HL-60 (cell line): ENCODE data around the gene MLXIPL.

Experiments used
- DNase-seq, 2 experiments: peaks; one replicate each; pipeline ENCODE4 v3.0.0-alpha.2; 2010 to 2020; ENCODE audit warnings: low read depth in 1 of 2, low spot score in 1 of 2
- H3K27ac ChIP-seq: fragments of 250-450 bp; sonication (Bioruptor Pico); replicated peaks from 2 replicates; pipeline ENCODE4 v1.5.1; 2020; ENCODE audit warnings: mild to moderate bottlenecking, moderate library complexity
- H3K27me3 ChIP-seq: fragments of 250-450 bp; sonication (Bioruptor Pico); 2 replicates; pipeline ENCODE4 v1.5.1; 2021; ENCODE audit warnings: mild to moderate bottlenecking, moderate library complexity; ENCODE audit not compliant: insufficient read depth, poor library complexity, severe bottlenecking
- H3K4me3 ChIP-seq: replicated peaks from 2 replicates; pipeline ENCODE4 v1.5.1; 2011; ENCODE audit warnings: mild to moderate bottlenecking, control low read depth, low read length; ENCODE audit not compliant: insufficient read depth
- GABPA ChIP-seq: IDR thresholded peaks from 2 replicates; pipeline ENCODE4 v1.6.1; 2012; ENCODE audit warnings: low read depth
- POLR2AphosphoS5 ChIP-seq: IDR thresholded peaks from 2 replicates; pipeline ENCODE4 v1.6.1; 2012; ENCODE audit warnings: low read depth
- SPI1 ChIP-seq: IDR thresholded peaks from 2 replicates; pipeline ENCODE4 v1.6.1; 2012; ENCODE audit warnings: low read depth, mild to moderate bottlenecking, borderline replicate concordance
- TF ChIP-seq, protein P1 (sequence below): IDR thresholded peaks from 2 replicates; pipeline ENCODE4 v1.6.1; 2012; ENCODE audit warnings: low read depth; ENCODE audit not compliant: insufficient replicate concordance
- TF ChIP-seq, protein P2 (sequence below): IDR thresholded peaks from one replicate; pipeline ENCODE4 v1.5.1; 2011; ENCODE audit warnings: low read length, control low read depth, inconsistent platforms; ENCODE audit not compliant: insufficient read depth

The MLXIPL gene

GRCh38 chr7:73572767-73573186, 51.5 kb downstream of the MLXIPL start:
- H3K27me3 ChIP-seq = no peaks in the 10 kb centered on the region
- TF ChIP-seq, protein P1, sequence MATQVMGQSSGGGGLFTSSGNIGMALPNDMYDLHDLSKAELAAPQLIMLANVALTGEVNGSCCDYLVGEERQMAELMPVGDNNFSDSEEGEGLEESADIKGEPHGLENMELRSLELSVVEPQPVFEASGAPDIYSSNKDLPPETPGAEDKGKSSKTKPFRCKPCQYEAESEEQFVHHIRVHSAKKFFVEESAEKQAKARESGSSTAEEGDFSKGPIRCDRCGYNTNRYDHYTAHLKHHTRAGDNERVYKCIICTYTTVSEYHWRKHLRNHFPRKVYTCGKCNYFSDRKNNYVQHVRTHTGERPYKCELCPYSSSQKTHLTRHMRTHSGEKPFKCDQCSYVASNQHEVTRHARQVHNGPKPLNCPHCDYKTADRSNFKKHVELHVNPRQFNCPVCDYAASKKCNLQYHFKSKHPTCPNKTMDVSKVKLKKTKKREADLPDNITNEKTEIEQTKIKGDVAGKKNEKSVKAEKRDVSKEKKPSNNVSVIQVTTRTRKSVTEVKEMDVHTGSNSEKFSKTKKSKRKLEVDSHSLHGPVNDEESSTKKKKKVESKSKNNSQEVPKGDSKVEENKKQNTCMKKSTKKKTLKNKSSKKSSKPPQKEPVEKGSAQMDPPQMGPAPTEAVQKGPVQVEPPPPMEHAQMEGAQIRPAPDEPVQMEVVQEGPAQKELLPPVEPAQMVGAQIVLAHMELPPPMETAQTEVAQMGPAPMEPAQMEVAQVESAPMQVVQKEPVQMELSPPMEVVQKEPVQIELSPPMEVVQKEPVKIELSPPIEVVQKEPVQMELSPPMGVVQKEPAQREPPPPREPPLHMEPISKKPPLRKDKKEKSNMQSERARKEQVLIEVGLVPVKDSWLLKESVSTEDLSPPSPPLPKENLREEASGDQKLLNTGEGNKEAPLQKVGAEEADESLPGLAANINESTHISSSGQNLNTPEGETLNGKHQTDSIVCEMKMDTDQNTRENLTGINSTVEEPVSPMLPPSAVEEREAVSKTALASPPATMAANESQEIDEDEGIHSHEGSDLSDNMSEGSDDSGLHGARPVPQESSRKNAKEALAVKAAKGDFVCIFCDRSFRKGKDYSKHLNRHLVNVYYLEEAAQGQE = no peak
- TF ChIP-seq GABPA (no peak), POLR2AphosphoS5 (no peak), SPI1 (no peak)
- TF ChIP-seq, protein P2, sequence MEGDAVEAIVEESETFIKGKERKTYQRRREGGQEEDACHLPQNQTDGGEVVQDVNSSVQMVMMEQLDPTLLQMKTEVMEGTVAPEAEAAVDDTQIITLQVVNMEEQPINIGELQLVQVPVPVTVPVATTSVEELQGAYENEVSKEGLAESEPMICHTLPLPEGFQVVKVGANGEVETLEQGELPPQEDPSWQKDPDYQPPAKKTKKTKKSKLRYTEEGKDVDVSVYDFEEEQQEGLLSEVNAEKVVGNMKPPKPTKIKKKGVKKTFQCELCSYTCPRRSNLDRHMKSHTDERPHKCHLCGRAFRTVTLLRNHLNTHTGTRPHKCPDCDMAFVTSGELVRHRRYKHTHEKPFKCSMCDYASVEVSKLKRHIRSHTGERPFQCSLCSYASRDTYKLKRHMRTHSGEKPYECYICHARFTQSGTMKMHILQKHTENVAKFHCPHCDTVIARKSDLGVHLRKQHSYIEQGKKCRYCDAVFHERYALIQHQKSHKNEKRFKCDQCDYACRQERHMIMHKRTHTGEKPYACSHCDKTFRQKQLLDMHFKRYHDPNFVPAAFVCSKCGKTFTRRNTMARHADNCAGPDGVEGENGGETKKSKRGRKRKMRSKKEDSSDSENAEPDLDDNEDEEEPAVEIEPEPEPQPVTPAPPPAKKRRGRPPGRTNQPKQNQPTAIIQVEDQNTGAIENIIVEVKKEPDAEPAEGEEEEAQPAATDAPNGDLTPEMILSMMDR = no peak
- no peak overlapping the region for H3K4me3 ChIP-seq
- no peak overlapping the region for H3K27ac ChIP-seq
- DNase-seq = no peak

DNA sequence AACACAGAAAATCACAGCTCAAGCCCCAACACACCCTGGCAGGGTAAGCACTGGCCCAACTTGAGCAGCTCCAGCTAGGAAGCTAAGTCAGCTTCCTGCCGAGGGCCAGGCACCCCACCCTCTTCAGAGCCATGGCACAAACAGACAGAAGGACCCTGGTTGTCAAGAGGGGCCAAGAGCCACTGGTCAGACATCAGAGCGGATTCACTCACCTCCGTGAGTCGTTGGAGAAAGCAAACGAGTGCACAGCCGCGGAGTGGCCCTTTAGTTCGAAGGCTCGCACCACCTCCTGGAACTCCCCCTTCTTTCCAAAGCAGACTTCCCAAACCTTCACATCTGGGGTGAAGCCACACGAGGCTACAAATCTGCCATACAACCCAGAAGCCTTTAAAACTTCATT, 53.3 kb downstream of the MLXIPL start:
- Histone ChIP-seq H3K27me3 (no peaks in the 10 kb centered on the region), H3K27ac (no peak overlapping the region), H3K4me3 (no peak overlapping the region)
- DNase-seq = no peak
- TF ChIP-seq, protein P2 = no peak
- TF ChIP-seq POLR2AphosphoS5 (no peak), GABPA (no peak), SPI1 (no peak)
- TF ChIP-seq, protein P1 = no peak

DNA sequence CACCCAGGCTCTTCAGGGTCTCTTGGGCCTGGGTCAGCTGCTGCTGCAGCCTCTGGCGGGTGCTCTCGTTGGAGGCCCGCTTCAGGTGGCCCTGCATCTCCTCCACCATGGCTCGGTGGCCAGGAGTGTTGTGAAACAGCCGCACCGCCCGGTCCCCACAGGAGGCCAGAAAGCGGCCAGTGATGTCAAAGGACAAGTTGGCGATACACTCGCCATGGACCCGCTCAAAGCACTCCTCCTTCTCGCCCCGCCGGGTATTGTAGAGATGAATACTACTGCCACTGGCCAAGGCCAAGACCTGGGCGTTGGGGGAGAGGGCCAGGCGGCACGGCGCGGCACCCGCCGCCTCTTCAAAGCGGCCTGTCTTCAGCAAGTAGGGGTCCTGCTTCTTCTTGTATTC, 53.8 kb downstream of the MLXIPL start:
- TF ChIP-seq GABPA = no peak
- TF ChIP-seq, protein P1 = no peak
- TF ChIP-seq, protein P2 = no peak
- no peak for TF ChIP-seq POLR2AphosphoS5
- no peak for TF ChIP-seq SPI1
- H3K4me3 ChIP-seq = no peak overlapping the region
- no peak for DNase-seq
- H3K27me3 ChIP-seq = no peaks in the 10 kb centered on the region
- no peak overlapping the region for H3K27ac ChIP-seq
